ENCODE results near the gene RPS6KB2.
"Not testable (repeated sequence)": the region's sequence is repeated elsewhere in the genome, so short reads cannot be mapped to it uniquely, and the experiment has no call there.

RPS6KB2 gene

GRCh38 chr11:67423466-67423865, 4.8 kb upstream of the RPS6KB2 start:
- no peak for FAIRE-seq
- no peak for TF ChIP-seq POLR2A (IDR thresholded peaks at IDR 0.05; ENCODE audit: low read depth, low read length)
- DNase-seq (ENCODE audit: insufficient read length, low spot score): no peak

DNA sequence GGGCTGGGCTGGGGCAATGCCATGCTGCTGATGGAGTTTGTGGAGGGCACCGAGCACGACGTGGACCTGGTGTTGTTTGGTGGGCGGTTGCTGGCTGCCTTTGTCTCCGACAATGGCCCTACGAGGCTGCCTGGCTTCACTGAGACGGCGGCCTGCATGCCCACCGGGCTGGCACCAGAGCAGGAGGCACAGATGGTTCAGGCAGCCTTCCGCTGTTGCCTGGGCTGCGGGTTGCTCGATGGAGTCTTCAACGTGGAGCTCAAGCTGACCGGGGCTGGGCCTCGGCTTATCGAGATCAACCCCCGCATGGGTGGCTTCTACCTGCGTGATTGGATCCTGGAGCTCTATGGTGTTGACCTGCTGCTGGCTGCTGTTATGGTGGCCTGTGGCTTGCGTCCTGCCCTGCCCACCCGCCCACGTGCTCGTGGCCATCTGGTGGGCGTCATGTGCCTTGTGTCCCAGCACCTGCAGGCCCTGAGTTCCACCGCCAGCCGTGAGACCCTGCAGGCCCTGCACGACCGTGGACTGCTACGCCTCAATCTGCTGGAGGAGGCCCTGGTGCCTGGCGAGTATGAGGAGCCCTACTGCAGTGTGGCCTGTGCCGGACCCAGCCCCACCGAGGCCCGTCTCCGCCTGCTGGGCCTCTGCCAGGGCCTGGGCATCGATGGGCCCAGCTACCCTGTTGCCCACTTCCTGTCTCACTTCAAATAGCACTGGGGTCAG, 4.2 kb upstream of the RPS6KB2 start:
- no peak for FAIRE-seq
- no peak for TF ChIP-seq POLR2A (IDR thresholded peaks at IDR 0.05; ENCODE audit: low read depth, low read length)
- DNase-seq (ENCODE audit: insufficient read length, low spot score): no peak

DNA sequence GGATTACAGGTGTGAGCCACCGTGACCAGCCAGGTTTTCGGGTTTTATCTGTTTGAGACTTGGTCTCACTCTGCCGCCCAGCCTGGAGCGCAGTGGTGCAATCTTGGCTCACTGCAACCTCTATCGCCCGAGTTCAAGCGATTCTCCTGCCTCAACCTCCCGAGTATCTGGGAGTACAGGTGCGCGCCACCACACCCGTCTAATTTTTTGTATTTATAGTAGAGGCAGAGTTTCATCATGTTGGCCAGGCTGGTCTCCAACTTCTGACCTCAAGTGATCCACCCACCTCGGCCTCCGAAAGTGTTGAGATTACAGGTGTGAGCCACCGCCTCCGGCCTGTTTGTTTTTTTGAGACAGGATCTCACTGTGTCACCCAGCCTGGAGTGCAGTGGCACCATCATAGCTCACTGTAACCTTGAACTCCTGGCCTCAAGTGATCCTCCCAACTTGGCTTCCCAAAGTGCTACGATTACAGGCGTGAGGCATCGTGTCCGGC, 882 bp upstream of the RPS6KB2 start:
- not testable (repeated sequence) for FAIRE-seq; DNase-seq (ENCODE audit: insufficient read length, low spot score)

GRCh38 chr11:67429038-67429668, 859 bp downstream of the RPS6KB2 start:
- DNase-seq (ENCODE audit: insufficient read length, low spot score): no peak
- no peak for FAIRE-seq
- no peak for TF ChIP-seq POLR2A (IDR thresholded peaks at IDR 0.05; ENCODE audit: low read depth, low read length)

GRCh38 chr11:67429722-67430121, 1.4 kb downstream of the RPS6KB2 start:
- no peak for FAIRE-seq
- DNase-seq (ENCODE audit: insufficient read length, low spot score): no peak
- TF ChIP-seq POLR2A (IDR thresholded peaks at IDR 0.05; ENCODE audit: low read depth, low read length): no peak

GRCh38 chr11:67431346-67432249, 3.3 kb downstream of the RPS6KB2 start:
- no peak for FAIRE-seq
- DNase-seq (ENCODE audit: insufficient read length, low spot score): no peak
- no peak for TF ChIP-seq POLR2A (IDR thresholded peaks at IDR 0.05; ENCODE audit: low read depth, low read length)

DNA sequence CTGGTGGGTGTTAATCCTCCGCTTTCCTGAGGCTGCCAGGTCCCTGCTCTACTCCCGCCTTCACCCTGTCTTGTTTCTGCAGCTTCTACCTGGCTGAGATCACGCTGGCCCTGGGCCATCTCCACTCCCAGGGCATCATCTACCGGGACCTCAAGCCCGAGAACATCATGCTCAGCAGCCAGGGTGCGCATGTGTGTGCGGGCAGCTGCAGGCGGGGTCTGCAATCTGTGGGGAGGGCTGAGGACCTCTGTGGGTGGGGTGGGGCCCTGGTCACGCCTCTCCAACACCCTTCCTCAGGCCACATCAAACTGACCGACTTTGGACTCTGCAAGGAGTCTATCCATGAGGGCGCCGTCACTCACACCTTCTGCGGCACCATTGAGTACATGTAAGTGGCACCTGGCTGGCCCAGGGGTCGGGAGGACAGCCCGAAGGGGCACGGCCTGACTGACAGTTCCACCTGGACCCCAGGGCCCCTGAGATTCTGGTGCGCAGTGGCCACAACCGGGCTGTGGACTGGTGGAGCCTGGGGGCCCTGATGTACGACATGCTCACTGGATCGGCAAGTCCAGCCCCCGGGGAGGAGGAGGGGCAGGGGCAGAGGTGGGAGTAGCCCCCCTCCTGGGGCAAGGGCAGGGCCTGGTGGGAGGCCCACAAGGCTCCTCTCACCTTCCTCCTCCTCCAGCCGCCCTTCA, 4.5 kb downstream of the RPS6KB2 start:
- FAIRE-seq: no peak
- no peak for DNase-seq (ENCODE audit: insufficient read length, low spot score)
- TF ChIP-seq POLR2A (IDR thresholded peaks at IDR 0.05; ENCODE audit: low read depth, low read length): no peak

GRCh38 chr11:67433536-67434394, 5.5 kb downstream of the RPS6KB2 start:
- no peak for TF ChIP-seq POLR2A (IDR thresholded peaks at IDR 0.05; ENCODE audit: low read depth, low read length)
- DNase-seq (ENCODE audit: insufficient read length, low spot score): no peak
- FAIRE-seq: no peak

DNA sequence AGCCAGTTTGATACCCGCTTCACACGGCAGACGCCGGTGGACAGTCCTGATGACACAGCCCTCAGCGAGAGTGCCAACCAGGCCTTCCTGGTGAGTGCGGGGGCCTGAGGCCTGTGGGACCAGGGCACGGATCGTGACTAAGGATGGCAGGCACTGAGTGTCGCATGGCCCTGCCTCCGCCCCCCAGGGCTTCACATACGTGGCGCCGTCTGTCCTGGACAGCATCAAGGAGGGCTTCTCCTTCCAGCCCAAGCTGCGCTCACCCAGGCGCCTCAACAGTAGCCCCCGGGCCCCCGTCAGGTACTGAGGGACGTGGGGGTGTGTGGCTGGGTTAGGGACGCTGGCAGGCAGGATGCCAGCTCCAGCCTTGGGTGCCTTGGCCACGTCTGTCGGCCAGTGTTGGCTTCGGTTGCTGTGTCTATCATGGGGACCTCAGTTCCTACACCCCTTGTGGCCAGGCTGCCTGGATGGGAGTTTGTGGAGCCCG, 6.1 kb downstream of the RPS6KB2 start:
- FAIRE-seq (no peak), DNase-seq (ENCODE audit: insufficient read length, low spot score) (no peak)
- TF ChIP-seq POLR2A (IDR thresholded peaks at IDR 0.05; ENCODE audit: low read depth, low read length): no peak

GRCh38 chr11:67435031-67435726, 6.9 kb downstream of the RPS6KB2 start:
- DNase-seq (ENCODE audit: insufficient read length, low spot score) (no peak), FAIRE-seq (no peak)
- TF ChIP-seq POLR2A (IDR thresholded peaks at IDR 0.05; ENCODE audit: low read depth, low read length): 0 out of 2 replicates have a peak, but pooled peaks have one; percentile 4

GRCh38 chr11:67435727-67436458, 7.6 kb downstream of the RPS6KB2 start:
- no peak for DNase-seq (ENCODE audit: insufficient read length, low spot score)
- no peak for FAIRE-seq
- TF ChIP-seq POLR2A (IDR thresholded peaks at IDR 0.05; ENCODE audit: low read depth, low read length): peak; percentile 4; the same call in 1 of the 2 replicates
